ENCODE results near the gene MPDZ.

Gene MPDZ

DNA sequence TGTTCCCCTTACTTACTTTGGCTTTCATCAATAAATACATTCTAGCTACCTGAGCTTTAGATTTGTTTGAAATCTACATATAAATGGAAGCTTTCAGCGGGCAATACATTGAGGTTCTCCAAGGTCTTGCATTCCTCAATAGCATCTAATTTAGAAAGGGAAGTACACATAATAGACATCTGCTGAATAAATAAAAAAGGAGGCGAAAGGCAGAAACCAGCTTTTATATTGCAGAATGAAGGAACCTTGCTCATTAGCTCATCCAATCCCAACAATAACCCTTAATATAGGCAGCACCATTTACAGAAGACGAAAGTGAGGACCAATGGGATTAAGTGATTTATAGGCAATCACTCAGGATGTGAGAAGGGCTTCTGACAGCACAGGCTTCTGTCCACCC, 147.5 kb downstream of the MPDZ start:
- Histone ChIP-seq H3K9me3 (ENCODE audit: insufficient read depth, low read length) (no peaks in the 10 kb centered on the region), H4K20me1 (ENCODE audit: low read depth, low read length) (no peaks in the 10 kb centered on the region), H3K27me3 (ENCODE audit: low read length) (no peaks in the 10 kb centered on the region), H2AFZ (ENCODE audit: low read depth, low read length, severe bottlenecking) (no peak overlapping the region), H3K9ac (ENCODE audit: low read length) (no peak overlapping the region), H3K4me2 (ENCODE audit: low read depth, low read length, poor library complexity, severe bottlenecking) (no peak overlapping the region), H3K79me2 (ENCODE audit: insufficient read depth, low read length) (no peaks in the 10 kb centered on the region), H3K36me3 (ENCODE audit: low read length) (no peaks in the 10 kb centered on the region), H3K4me3 (ENCODE audit: insufficient read depth, low read length, poor library complexity, severe bottlenecking) (no peak overlapping the region), H3K9me2 (replicated peaks; ENCODE audit: insufficient read depth, low read length) (no peaks in the 10 kb centered on the region), H3K27ac (ENCODE audit: low read depth, low read length) (no peak overlapping the region), H3F3A (ENCODE audit: insufficient read depth) (no peaks in the 10 kb centered on the region)
- TF ChIP-seq, protein P1, sequence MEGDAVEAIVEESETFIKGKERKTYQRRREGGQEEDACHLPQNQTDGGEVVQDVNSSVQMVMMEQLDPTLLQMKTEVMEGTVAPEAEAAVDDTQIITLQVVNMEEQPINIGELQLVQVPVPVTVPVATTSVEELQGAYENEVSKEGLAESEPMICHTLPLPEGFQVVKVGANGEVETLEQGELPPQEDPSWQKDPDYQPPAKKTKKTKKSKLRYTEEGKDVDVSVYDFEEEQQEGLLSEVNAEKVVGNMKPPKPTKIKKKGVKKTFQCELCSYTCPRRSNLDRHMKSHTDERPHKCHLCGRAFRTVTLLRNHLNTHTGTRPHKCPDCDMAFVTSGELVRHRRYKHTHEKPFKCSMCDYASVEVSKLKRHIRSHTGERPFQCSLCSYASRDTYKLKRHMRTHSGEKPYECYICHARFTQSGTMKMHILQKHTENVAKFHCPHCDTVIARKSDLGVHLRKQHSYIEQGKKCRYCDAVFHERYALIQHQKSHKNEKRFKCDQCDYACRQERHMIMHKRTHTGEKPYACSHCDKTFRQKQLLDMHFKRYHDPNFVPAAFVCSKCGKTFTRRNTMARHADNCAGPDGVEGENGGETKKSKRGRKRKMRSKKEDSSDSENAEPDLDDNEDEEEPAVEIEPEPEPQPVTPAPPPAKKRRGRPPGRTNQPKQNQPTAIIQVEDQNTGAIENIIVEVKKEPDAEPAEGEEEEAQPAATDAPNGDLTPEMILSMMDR (IDR thresholded peaks at IDR 0.05; ENCODE audit: insufficient read depth, low read length, poor library complexity, severe bottlenecking) = no peak
- TF ChIP-seq EZH2phosphoT487 (conservative IDR thresholded peaks at IDR 0.05; ENCODE audit: low read length) = no peak

DNA sequence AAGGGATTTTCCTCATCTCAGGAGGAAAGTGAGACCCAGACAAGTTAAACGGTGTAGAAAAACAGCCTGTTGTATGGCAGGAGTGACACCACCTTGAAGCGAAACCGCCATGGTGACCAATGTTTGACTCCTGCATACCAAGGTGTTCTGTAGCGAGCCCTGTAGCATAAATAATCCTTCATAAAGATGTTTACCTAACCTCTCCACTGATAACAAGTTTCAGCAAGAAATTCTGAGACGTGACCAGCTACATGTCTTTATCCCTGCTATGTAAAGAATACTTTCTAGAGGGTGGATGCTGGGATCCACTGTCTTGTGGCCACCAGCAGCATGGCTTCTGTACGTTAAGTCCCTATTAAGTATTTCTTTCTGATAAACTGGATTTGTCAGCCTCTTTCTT, 148.1 kb downstream of the MPDZ start:
- Histone ChIP-seq H3K27me3 (ENCODE audit: low read length) (no peaks in the 10 kb centered on the region), H4K20me1 (ENCODE audit: low read depth, low read length) (no peaks in the 10 kb centered on the region), H3K27ac (ENCODE audit: low read depth, low read length) (no peak overlapping the region), H3K36me3 (ENCODE audit: low read length) (no peaks in the 10 kb centered on the region), H3F3A (ENCODE audit: insufficient read depth) (no peaks in the 10 kb centered on the region), H3K79me2 (ENCODE audit: insufficient read depth, low read length) (no peaks in the 10 kb centered on the region), H3K9me2 (replicated peaks; ENCODE audit: insufficient read depth, low read length) (no peaks in the 10 kb centered on the region), H2AFZ (ENCODE audit: low read depth, low read length, severe bottlenecking) (no peak overlapping the region), H3K4me2 (ENCODE audit: low read depth, low read length, poor library complexity, severe bottlenecking) (no peak overlapping the region), H3K4me3 (ENCODE audit: insufficient read depth, low read length, poor library complexity, severe bottlenecking) (no peak overlapping the region), H3K9ac (ENCODE audit: low read length) (no peak overlapping the region), H3K9me3 (ENCODE audit: insufficient read depth, low read length) (no peaks in the 10 kb centered on the region)
- no peak for TF ChIP-seq EZH2phosphoT487 (conservative IDR thresholded peaks at IDR 0.05; ENCODE audit: low read length)
- TF ChIP-seq, protein P1 (IDR thresholded peaks at IDR 0.05; ENCODE audit: insufficient read depth, low read length, poor library complexity, severe bottlenecking) = no peak

DNA sequence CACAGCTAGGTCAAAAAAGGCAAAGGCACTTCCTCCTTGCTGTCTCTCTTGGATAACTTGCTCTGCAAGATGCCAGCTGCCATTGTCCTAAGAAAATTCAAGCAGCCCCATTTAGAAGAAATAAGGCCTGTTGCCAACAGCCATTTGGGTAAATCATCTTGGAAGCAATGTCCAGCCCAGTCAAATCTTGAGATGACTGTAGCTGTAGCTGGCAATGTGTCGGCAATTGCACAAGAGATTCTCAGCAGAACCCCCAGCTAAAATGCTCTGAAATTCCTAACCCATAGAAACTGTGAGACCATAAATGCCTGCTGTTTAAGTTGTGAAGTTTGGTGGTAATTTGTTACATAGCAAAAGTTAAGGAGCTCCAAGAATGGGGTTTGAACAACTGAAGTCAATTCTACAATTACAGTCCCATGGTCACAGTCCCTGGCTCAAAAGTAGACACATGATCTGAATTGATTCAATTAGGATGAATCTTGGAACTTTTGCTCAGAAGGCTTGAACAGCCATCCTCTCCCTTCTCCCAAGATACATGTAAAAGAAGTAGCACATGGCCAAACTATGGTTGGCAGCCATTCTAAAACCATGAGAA, 151.1 kb downstream of the MPDZ start:
- H3K9me3 ChIP-seq (ENCODE audit: insufficient read depth, low read length) = no peaks in the 10 kb centered on the region
- H3K79me2 ChIP-seq (ENCODE audit: insufficient read depth, low read length) = no peaks in the 10 kb centered on the region
- no peak overlapping the region for H3K4me3 ChIP-seq (ENCODE audit: insufficient read depth, low read length, poor library complexity, severe bottlenecking)
- H4K20me1 ChIP-seq (ENCODE audit: low read depth, low read length) = no peaks in the 10 kb centered on the region
- no peaks in the 10 kb centered on the region for H3K36me3 ChIP-seq (ENCODE audit: low read length)
- H2AFZ ChIP-seq (ENCODE audit: low read depth, low read length, severe bottlenecking) = no peak overlapping the region
- H3K4me2 ChIP-seq (ENCODE audit: low read depth, low read length, poor library complexity, severe bottlenecking) = no peak overlapping the region
- TF ChIP-seq EZH2phosphoT487 (conservative IDR thresholded peaks at IDR 0.05; ENCODE audit: low read length) = no peak
- TF ChIP-seq, protein P1 (IDR thresholded peaks at IDR 0.05; ENCODE audit: insufficient read depth, low read length, poor library complexity, severe bottlenecking) = no peak
- H3K27me3 ChIP-seq (ENCODE audit: low read length) = no peaks in the 10 kb centered on the region
- no peak overlapping the region for H3K27ac ChIP-seq (ENCODE audit: low read depth, low read length)
- no peaks in the 10 kb centered on the region for H3F3A ChIP-seq (ENCODE audit: insufficient read depth)
- no peaks in the 10 kb centered on the region for H3K9me2 ChIP-seq (replicated peaks; ENCODE audit: insufficient read depth, low read length)
- no peak overlapping the region for H3K9ac ChIP-seq (ENCODE audit: low read length)

All from SU-DHL-6 (cell line).